Esophagus (tissue), 2 donors: ENCODE measurements around the gene SCGB1D1. TPM values are rescaled to one million over a fixed set of nuclear protein-coding genes. Genes with fewer than 3 reads are reported as not detected.
"Not testable (repeated sequence)": the region's sequence is repeated elsewhere in the genome, so short reads cannot be mapped to it uniquely, and the experiment has no call there.

Source experiments
- H3K27ac ChIP-seq, 2 donors: one replicate each; pipeline ENCODE4 v1.5.1; 2013; ENCODE audit warnings: low read depth in 2 of 2, mild to moderate bottlenecking in 2 of 2, inconsistent platforms in 1 of 2, low read length in 1 of 2, moderate library complexity in 1 of 2
- H3K27me3 ChIP-seq, 2 donors: one replicate each; pipeline ENCODE4 v1.6.1; 2013; ENCODE audit warnings: low read length in 2 of 2, control low read depth in 1 of 2, mild to moderate bottlenecking in 1 of 2; ENCODE audit not compliant: insufficient read depth in 2 of 2, control insufficient read depth in 1 of 2
- H3K36me3 ChIP-seq, 2 donors: one replicate each; pipeline ENCODE4 v1.6.1; 2013; ENCODE audit warnings: low read length in 1 of 2; ENCODE audit not compliant: control insufficient read depth in 2 of 2, insufficient read depth in 2 of 2
- H3K4me1 ChIP-seq, 2 donors: one replicate each; pipeline ENCODE4 v1.6.1; 2013; ENCODE audit warnings: low read length in 1 of 2; ENCODE audit not compliant: control insufficient read depth in 2 of 2, insufficient read depth in 2 of 2
- H3K4me3 ChIP-seq, 2 donors: one replicate each; pipeline ENCODE4 v1.5.1; 2013; ENCODE audit warnings: low read length in 2 of 2, mild to moderate bottlenecking in 2 of 2, low read depth in 1 of 2, moderate library complexity in 1 of 2
- H3K9me3 ChIP-seq, 2 donors: one replicate each; pipeline ENCODE4 v1.6.1; 2013; ENCODE audit warnings: mild to moderate bottlenecking in 2 of 2, low read depth in 1 of 2, low read length in 1 of 2, moderate library complexity in 1 of 2; ENCODE audit not compliant: control insufficient read depth in 2 of 2, insufficient read depth in 1 of 2
- WGBS, 2 donors: extraction: QIAGEN DNeasy Blood & Tissue Kit; methylation state at CpG; one replicate each; pipeline ENCODE4 v1.1.7; 2013; 5-methylcytosine and 5-hydroxymethylcytosine counted together
- polyA plus RNA-seq, 2 donors: library from polyadenylated mRNA; stranded (reverse); fragments of 200-250 nt; gene quantifications; one replicate each; pipeline ENCODE4 v1.2.3, GENCODE V29; 2013
- donor health status: healthy with polysubstance abuse.
- donor health status: Bipolar disorder and iron deficiency.

SCGB1D1 gene
- polyA plus RNA-seq, 2 donors, result not detected

DNA sequence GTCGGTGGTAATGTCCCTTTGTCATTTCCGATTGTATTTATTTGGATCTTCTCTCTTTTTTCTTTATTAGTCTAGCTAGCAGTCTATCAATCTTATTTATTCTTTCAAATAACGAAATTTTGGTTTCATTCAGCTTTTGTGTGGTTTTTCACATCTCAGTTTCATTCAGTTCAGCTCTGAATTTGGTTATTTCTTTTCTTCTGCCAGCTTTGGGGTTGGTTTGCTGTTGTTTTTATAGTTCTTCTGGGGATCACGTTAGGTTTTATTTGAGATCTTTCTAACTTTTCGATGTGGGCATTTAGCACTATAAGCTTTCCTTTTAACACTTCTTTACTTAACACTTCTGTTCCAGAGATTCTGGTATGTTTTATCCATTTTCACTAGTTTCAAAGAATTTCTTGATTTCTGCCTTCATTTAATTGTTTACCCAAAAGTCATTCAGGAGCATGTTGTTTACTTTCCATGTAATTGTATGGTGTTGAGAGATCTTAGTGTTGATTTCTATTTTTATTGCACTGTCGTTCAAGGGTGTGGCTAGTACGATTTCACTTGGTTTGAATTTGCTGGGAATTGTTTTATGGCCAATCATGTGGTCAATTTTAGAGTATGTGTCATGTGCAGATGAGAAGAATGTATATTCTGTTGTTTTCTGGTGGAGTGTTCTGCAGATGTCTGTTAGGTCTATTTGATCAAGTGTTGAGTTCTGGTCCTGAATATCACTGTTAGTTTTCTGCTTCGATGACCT is 7.7 kb upstream of the SCGB1D1 start:
- no peak overlapping the region for H3K4me3 ChIP-seq
- no peaks in the 10 kb centered on the region for H3K9me3 ChIP-seq
- 71% methylated on average over 8 of the region's 8 CpGs for WGBS, 2 donors
- H3K36me3 ChIP-seq, result no peaks in the 10 kb centered on the region
- H3K4me1 ChIP-seq, result no peaks in the 10 kb centered on the region
- H3K27me3 ChIP-seq, result no peaks in the 10 kb centered on the region
- no peak overlapping the region for H3K27ac ChIP-seq

GRCh38 chr11:62186195-62186594 is 3.8 kb upstream of the SCGB1D1 start:
- no peaks in the 10 kb centered on the region for H3K4me1 ChIP-seq
- no peaks in the 10 kb centered on the region for H3K27me3 ChIP-seq
- WGBS, 2 donors, result 44 to 48% methylated on average over 2 of the region's 2 CpGs
- H3K27ac ChIP-seq, result no peak overlapping the region
- no peak overlapping the region for H3K4me3 ChIP-seq
- H3K9me3 ChIP-seq, result no peaks in the 10 kb centered on the region
- H3K36me3 ChIP-seq, result no peaks in the 10 kb centered on the region

GRCh38 chr11:62193952-62194351 is 3.9 kb downstream of the SCGB1D1 start:
- Histone ChIP-seq H3K27ac (no peak overlapping the region), H3K36me3 (no peaks in the 10 kb centered on the region), H3K27me3 (no peaks in the 10 kb centered on the region), H3K9me3 (peaks cover 0 to 3% of the 10 kb centered on the region in 2 donors), H3K4me3 (no peak overlapping the region), H3K4me1 (no peaks in the 10 kb centered on the region)
- WGBS, 2 donors, result 66 to 69% methylated on average over 4 of the region's 4 CpGs

DNA sequence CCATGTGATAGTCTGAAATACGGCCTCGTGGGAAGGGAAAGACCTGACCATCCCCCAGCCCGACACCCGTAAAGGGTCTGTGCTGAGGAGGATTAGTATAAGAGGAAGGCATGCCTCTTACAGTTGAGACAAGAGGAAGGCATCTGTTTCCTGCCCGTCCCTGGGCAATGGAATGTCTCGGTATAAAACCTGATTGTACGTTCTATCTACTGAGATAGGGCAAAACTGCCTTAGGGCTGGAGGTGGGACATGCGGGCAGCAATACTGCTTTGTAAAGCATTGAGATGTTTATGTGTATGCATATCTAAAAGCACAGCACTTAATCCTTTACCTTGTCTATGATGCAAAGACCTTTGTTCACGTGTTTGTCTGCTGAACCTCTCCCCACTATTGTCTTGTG is 5.0 kb downstream of the SCGB1D1 start:
- not testable (repeated sequence) for H3K4me3 ChIP-seq, H3K4me1 ChIP-seq, H3K9me3 ChIP-seq, H3K27ac ChIP-seq, H3K27me3 ChIP-seq, H3K36me3 ChIP-seq
- 5 to 12% methylated on average over 4 to 5 of the region's 9 CpGs for WGBS, 2 donors

GRCh38 chr11:62195945-62196344 is 5.9 kb downstream of the SCGB1D1 start:
- Histone ChIP-seq H3K9me3 (peaks cover 0 to 3% of the 10 kb centered on the region in 2 donors), H3K27ac (no peak overlapping the region), H3K27me3 (no peaks in the 10 kb centered on the region), H3K4me3 (no peak overlapping the region), H3K36me3 (no peaks in the 10 kb centered on the region), H3K4me1 (no peaks in the 10 kb centered on the region)
- 74 to 77% methylated on average over 7 of the region's 7 CpGs for WGBS, 2 donors

- WGBS, 2 donors, result 86 to 96% methylated on average over 2 of the region's 2 CpGs
- not testable (repeated sequence) for H3K9me3 ChIP-seq, H3K27ac ChIP-seq, H3K4me3 ChIP-seq, H3K36me3 ChIP-seq, H3K27me3 ChIP-seq, H3K4me1 ChIP-seq
Observed at GRCh38 chr11:62197400-62197799, 7.4 kb downstream of the SCGB1D1 start.

GRCh38 chr11:62201376-62201775 is 11.4 kb downstream of the SCGB1D1 start:
- H3K27ac ChIP-seq, result no peak overlapping the region
- 43 to 63% methylated on average over 2 of the region's 2 CpGs for WGBS, 2 donors

DNA sequence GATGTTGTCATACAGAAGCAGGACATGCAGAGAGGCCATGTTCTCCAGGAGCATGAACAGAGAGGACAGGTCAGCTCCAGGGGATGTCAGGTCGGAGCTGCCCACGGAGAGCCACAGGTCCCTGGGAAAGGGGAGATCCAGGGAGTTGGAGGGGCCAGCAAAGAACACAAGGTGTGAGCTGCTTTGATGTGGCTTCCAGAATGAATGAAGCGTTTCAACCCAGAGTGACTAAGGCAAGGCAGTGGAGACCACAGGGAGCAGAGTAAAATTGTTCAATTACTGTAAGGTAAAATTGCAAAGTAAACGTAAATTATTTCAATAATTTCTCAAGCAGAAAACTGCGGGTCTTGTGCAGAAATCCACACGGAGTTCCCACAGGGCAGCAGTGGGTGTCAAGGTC is 12.9 kb downstream of the SCGB1D1 start:
- no peaks in the 10 kb centered on the region for H3K36me3 ChIP-seq
- no peaks in the 10 kb centered on the region for H3K9me3 ChIP-seq
- H3K27ac ChIP-seq, result no peak overlapping the region
- no peaks in the 10 kb centered on the region for H3K4me1 ChIP-seq
- H3K27me3 ChIP-seq, result no peaks in the 10 kb centered on the region
- WGBS, 2 donors, result 64 to 74% methylated on average over 6 of the region's 6 CpGs
- H3K4me3 ChIP-seq, result no peak overlapping the region

More at GRCh38 chr11:62201376-62201775, 11.4 kb downstream of the SCGB1D1 start:
- Histone ChIP-seq H3K9me3 (no peaks in the 10 kb centered on the region), H3K27me3 (no peaks in the 10 kb centered on the region), H3K36me3 (no peaks in the 10 kb centered on the region), H3K4me3 (no peak overlapping the region), H3K4me1 (no peaks in the 10 kb centered on the region)

DNA sequence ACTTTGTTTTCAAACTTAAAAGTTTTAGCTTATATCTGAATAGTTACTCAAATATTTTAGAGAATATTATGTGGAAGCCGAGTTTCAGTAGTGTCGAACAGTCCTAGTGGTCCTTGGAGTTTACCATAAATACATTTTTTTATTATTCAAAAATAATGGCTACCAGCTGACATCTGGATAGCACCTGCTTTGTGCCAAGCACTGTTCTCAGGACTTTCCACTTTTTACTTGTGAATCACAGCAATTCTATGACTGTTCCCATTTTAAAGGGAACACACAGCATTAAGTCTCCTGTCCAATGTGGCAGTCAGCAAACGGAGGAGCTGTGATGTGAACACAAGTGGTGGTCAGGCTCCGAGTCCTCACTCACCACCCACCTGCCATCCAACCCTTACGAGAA is 14.4 kb downstream of the SCGB1D1 start:
- WGBS, 2 donors, result 86 to 87% methylated on average over 5 of the region's 5 CpGs
- Histone ChIP-seq H3K27me3 (no peaks in the 10 kb centered on the region), H3K4me3 (no peak overlapping the region), H3K36me3 (no peaks in the 10 kb centered on the region), H3K4me1 (peaks cover 0 to 4% of the 10 kb centered on the region in 2 donors), H3K27ac (no peak overlapping the region), H3K9me3 (no peaks in the 10 kb centered on the region)

DNA sequence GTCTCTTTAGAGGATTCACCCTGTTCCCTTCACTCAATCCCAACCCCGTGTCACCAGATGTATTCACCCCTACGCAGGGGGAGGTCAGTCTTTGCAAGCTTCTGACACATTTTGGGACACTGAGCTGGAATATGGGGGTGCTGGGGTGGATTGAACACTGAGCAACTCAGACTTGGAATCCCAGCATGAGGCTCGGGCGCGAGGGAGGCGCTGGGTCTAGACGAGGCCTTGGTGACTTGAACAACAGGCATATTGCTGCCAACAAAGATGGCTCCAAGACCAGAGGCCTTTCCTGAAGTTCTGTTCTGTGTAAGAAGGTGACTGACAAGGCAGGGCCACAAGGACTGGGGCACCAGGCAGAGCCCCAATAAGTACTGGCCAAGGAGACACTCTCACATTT is 15.4 kb downstream of the SCGB1D1 start:
- Histone ChIP-seq H3K4me3 (no peak overlapping the region), H3K4me1 (peaks cover 0 to 4% of the 10 kb centered on the region in 2 donors), H3K27ac (no peak overlapping the region), H3K36me3 (no peaks in the 10 kb centered on the region), H3K27me3 (peaks cover 0 to 3% of the 10 kb centered on the region in 2 donors), H3K9me3 (no peaks in the 10 kb centered on the region)
- 87 to 91% methylated on average over 7 of the region's 7 CpGs for WGBS, 2 donors
